ENCODE results near the gene ZNF236.
"Not testable (repeated sequence)": the region's sequence is repeated elsewhere in the genome, so short reads cannot be mapped to it uniquely, and the experiment has no call there.

ZNF236 gene

DNA sequence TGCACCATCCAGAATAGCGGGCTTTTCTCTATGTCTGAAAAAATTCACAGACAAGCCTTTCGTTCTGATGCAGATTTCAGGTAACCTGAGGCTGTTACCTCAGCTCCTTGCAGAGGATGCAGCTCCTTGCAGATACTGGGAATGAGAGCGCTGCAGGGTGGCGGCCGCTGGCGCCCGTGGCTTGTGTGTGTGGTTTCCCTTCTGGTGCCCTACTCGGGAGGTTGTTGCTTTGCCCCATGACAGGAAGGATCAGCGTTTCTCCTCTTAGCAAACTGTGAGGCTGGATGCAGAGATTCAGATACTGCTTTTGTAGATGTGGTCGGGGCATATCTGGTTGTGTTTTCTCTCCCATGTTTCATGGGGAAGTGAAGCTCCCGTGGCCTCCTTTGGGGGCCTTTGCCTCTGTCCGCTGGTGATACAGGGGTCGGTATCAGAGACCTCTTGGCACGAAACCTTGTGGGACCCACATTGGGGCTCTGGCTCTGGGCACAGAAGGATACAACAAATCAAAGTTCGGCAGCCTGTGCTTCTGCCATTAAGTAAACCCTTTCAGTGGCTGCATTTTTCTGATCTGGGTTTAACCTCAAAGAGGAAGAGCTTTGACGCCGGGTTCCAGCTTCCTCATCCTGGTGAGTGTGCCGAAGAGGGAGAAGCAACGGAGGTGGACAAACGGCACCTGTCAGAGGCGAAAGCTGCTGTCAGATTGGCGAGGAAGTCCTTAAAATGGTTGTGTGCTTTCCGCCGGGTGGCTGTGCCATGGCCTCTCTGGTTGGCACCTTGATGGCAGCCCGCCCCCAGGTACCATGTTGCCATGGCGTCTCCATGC, 182.4 kb downstream of the ZNF236 start:
- peak in 4 of 51 donors; percentile 25 to 51 (median 38) for DNase-seq

DNA sequence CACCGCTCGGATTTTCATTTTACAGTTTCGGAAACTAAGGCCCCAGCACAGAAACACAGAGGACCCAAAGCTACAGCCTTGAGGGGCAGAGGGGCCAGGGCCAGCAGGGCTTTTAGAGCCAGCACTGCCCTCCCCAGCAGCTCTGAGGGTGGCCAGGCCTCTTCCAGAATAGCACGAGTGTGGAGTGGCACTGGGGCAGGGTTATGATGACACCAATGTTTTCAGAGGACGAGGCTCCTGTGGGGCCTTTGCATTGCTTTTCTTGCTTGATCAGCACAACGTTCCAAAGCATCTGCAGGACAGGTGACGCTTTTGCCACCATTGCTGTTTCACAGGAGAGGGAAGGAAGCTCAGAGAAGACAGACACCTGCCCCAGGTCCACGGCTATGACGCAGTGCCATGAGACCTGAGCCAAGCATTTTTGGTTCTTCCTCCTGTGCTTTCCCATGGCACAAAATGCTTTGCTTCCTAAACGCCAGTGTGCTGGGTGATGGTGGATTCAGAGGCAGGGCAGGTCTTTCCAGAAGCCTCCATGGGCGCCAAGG, 183.4 kb downstream of the ZNF236 start:
- DNase-seq, result no peak

DNA sequence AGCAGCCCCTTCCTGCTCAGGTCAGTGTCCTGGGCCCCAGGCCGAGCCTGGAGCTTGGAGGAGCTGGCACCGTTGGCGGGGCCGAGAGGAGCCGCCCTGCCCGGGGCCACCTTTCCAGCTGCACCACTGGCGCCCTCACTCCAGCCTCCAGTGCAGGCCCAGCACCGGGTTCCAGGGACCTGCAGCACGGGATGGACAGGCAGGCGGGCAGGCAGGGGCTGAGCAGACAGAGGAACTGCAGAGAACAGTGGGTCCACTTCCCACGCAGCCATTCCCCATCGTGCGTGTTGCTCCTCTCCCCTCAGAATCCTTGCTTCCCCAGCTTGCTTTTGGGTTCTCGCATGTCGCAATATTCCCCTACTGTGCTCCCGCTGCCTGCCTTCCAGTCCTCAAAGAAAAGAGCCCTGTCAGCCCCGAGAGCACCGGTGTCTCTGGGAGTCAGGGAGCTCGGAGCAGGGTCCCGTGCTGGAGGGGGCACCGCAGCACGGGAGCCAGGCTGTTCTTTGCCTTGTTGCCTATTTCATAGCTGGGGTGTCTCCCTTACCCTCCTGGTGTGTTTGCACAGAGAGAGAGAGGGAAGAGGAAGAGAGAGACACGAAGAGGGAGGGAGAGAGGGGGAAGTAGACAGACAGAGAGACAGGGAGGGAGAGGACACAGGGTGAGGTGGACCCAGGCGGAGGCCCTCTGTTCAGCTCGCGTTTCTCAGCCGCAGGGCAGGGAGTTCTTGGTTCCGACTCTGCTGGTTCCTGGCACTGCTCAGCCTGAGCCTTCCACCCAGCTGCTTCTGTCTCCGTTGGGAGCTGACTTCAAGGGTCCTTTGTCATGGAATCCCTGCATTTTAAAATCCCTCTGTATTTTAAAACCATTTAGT, 184.2 kb downstream of the ZNF236 start:
- DNase-seq, result peak in 4 of 51 donors; percentile 47 to 62 (median 52)

DNA sequence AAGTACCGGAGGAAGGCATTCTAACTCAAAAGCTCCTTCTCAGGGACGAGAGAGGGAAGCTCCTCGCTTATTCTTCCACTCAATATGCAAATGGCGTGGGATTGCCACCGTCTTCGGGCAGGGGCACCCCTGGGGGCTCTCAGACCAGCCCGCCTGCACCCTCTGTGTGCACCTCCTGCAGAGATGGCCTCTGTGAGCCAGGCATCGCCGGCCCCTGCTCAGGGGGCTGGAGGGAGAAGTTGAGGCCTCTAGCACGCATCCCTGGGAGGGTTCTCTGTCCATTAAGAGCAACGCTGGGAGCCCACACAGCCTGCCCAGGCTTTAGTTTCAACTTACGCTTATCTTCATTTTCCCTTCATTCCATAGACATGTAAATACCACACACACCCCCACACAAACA, 184.9 kb downstream of the ZNF236 start:
- no peak for DNase-seq

DNA sequence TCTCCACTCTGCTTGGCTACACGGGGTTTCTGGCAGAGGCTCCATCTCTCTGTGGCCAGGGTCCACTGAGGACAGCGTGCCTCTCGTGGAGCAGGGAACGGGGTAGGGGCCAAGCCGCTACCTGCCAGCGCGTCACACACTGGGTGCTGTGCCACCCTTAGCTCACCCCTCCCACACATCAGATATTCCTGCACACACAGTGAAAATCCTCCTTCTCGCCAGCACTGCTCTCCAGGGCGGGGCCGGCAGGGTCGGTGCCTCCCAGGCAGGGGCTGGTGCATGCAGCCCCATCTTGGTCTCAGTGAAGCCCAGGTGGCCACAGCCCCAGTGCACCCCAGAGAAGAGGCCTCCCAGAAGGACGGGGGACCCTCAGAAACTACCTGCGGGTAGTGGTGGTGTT, 185.6 kb downstream of the ZNF236 start:
- no peak for DNase-seq

DNA sequence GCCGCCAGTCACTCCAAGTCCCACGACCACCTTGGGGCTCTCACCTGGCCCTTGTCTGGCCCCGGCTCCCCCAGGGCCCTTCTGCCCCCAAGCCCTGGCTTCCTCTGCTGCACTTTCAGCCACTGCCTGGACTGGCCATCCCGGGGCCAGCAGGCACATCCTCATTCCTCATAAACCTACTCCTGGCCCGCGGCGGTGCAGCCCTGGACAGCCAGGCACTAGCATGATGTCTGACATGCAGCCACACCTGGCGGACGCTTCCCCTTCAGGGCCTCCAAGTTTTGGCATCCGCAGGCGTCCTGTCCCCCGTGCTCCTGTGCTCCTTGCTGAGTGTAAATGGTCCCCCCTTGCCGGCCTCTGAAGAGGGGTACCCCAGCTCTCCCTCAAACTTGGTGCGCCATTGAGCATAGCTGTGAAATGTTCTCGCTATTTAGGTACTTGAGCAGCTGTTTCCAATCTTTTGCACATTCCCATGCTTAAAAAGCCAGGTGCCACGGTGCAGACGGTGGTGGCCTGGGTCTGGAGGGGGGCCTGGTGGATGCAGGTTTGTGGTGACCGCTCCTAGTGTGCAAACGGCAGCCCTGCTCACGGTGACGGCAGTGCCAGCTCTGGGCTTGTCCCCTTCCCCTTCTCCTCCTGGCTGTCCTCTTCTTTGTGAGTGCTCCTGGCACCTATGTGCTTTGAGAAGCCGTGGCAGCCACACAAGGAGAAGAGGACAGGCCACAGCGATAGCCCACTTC, 186.4 kb downstream of the ZNF236 start:
- no peak for DNase-seq

DNA sequence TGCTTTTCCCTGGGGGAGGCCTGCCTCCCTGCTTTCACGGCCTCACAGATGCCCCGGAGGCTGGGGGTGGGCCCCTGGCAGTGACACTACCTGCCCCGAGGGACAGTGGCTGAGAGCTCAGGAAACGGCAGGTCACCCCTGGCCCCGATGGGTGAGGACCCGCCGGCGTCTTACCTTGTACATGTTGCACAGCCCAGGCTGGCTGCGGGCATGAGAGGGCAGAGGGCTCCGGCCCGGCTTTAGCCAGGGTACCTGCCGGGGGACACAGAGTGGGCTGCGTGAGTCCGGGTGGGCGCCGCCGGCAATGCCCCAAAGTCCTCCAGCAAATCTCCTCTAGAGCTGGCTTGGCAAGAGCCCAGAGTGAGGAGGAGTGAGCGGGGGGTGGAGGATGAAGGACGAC, 187.3 kb downstream of the ZNF236 start:
- no peak for DNase-seq

DNA sequence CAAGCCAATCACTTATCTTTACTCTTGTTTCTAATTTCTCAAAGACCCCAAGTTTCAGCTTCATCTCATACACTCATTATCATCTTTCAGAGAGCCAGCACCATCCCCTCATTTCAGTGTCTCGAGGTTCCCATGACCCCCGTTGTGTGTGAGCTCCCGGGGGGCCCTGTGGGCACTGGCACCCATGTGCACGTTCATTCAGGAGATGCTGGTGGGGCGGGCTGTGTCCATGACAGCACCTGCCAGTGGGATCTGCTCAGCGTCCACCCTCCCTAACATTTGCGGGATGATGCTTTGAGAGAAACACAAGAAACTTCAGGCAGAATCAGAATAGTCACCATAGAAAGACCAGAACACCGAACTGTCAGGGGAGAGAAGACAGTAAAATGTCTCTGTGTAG, 189.8 kb downstream of the ZNF236 start:
- no peak for DNase-seq

DNA sequence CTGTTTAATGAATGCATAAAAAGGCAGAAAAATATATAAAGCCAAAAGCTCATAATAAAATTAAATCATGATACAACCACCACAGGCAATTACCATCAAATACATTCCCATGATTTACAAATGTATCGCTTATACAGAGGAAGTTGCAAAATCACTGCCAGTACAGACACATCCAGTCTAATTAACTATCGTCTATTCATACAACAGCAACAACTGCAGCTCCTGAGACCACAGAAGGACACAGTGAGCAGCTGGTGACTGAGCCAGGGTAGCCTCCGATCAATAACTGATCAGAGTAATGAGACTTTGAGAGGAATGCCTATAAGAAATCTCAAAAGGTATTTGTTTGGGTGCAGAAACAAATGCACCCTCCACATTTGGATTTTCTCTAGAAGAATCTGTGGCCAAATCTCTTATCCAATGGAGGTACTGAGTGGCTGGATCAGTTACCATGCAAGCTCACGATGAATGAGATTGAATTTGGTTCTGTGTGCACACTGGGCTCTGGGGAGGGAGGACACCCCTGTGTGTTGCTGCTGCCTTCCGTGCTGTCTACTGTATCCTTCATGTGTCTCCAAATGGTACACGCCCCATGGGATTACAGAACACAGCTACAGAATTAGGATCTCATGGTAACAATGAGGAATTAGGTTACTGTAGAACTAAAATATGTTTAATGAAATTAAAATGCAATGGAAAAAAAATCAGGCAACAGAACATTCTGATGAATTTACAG, 190.6 kb downstream of the ZNF236 start:
- DNase-seq, result no peak

DNA sequence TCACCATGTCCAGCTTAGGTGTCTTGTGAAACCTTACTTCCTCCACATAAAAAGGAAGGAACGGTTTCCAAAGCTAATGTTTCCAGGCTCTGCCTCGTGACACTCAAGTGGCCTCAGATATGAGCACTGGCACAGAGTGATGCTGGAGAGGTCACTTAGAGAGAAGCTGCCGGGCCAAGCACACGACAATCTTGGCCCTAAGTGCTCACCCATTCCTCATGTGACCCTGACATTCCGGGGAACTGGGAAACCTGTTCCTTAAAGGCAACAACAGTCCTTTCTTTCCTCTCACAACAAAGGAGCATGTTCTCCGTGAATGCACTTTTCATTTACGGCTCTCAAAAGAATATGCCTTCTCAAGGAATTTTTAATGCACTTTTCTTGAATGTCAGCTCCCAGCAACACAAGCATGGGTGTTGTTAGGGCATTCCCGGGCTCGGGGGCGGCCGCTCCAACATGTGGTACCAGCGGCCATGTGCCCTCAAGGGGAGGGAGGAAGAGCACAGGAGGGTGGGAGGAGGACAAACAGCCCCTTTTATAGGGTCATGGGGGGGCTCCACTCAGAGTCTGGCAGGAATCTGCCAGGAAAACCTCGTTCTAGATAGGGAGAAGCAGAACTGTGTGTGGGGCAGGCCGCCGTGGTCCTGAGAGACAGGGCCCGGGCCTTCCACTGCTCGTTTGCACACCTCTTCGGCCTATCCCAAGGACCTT, 191.6 kb downstream of the ZNF236 start:
- DNase-seq, result peak in 20 of 51 donors; percentile 23 to 81 (median 52)

DNA sequence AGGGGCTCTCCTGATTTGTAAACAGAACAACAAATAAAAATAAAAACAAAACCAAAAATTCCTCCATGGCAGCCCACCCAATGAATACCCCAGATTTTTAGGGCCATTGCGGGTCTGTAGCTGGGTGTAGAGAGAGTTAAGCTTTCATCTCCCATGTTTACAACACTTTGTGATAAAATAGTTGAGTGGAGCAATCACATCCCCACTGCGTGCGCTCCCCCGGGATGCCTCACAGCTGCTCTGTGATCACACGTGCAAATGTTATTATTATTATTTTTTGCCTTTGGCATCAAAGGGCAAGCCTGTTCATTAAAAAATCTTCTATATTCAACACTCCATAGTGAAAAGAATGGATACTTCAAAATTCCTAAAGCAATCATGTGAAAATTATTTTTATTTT, 192.2 kb downstream of the ZNF236 start:
- no peak for DNase-seq

DNA sequence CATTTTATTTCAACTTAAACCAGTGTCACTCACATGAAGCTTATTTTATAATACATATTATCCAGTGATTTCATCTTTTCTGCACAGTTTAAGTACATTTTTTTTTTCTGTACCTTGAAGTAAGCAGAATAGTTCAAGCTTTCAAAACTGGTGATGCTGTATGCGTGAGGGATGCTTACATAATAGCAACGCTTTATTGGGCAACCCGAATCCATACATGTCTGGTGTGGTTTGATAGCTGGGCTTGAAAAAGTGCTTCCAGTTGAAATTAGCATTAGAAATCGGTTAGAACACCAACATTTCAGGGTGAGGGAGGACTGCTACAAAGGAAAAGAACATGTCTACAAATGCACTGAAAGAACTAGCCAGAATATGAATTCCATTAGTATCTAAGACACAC, 192.8 kb downstream of the ZNF236 start:
- peak in 1 of 51 donors; percentile 32 for DNase-seq

DNA sequence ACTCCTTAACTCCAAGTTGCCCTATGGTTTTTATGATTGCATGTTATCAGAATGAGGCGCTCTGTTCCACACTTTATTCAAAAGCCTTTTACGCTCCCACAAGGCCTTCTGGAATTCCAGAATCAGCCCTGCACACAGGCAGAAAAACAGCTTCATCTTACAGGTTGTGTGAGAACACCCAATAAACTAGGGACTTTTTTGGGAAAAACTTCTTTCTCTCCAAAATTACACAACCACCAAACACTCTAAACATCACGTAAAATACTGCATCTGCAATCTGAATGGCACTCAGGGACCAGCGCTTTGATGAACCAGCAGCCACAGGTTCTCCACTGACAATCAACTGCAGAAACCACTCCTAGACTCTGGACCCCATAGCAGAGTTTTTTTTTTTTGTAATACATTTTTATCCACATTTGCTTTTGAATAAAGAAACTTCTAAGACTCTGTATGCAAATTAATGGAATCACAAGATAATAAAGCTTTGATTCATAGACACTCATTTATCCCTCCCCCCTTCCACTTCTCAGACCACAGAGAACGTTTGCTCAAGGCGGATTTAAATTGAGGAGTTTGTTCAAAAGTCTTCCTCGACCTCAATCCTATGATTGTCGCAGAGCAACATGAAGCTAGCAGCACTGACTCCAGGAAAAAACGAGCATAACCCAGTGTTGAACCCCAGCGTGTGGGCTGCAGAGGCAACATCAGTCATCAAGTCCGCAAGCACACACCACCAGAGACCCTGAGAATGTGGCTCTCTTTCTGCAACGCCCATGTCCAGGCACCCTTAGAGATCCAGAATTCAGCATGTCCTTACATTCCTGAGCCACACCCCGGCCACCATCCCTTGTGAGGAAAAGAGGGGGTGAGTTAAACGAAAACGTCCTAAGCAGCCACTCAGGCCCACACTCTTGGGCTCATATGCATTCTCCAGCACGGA, 193.7 kb downstream of the ZNF236 start:
- DNase-seq, result peak in 1 of 51 donors; percentile 40

DNA sequence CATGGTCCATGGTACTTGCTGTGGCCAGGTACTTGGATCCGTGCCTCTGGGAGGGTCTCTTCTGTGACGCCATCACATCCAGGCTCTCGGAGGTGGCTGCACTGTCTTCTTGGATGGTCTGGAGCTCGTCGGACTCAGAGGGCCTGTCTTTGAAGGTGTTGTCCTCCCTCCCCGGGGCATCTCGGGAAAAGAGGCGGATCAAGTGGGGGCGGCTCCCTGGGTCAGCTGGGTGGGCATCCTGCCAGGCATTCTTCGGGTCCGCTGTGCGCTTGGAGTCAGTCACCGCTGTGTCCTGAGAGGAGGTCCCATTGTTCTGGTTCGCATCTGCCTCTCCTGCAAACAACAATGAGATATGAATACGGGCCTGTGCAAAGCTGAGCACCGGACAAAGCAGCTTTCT, 194.6 kb downstream of the ZNF236 start:
- DNase-seq, result peak; percentile 24 to 98 (median 86)

DNA sequence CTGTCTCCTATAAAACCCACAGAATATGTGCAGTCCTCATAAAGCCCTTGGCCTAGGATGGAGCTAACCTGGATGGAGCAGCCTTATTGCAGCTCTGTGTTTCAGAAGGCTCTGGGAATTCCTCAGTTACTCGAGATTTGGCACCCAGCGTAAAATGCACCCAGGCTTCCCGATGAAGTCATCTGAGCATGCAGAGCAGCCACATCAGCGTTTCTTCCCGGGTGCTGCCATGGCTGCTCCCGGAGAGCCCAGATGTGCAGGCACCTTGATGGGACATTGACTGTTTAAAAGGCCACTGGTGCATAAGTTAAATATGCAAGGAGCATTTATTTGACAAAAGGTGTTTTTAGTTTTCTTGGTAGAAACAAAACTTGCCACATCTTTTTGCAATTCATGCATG, 195.0 kb downstream of the ZNF236 start:
- DNase-seq, result no peak

DNA sequence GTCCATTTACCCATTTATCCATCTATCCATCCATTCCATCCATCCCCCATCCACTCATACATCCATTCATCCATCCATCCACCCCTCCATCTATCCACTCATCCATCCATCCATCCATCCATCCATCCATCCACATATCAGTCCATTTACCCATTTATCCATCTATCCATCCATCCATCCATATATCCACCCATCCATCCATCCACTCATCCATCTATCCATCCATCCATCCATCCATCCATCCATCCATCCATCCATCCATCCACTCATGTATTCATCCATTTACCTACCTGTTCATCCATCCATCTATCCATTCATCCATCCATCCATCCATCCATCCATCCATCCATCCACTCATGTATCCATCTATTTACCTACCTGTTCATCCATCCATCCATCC, 196.3 kb downstream of the ZNF236 start:
- DNase-seq, result not testable (repeated sequence)

DNA sequence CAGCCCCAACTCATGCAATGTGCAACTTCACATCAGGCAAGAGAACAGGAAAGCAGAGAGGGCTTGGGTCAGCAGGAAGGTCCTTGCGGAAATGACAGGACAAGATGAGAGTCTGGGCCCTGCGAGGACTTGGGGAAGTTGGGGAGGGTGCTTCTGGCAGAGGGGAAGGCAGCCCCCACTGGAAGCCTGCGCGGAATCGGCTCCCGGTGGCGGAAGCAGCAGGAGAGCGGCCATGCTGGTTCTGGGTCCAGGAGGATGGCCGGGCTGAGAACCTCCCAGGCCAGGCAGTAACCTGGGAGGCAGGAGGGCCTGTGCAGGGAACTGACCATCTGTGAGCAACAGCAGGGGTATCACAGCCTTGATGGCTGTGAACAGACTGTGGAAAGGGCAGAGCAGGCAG, 197.3 kb downstream of the ZNF236 start:
- no peak for DNase-seq
